ENCODE results near the gene XPR1.

DNA sequence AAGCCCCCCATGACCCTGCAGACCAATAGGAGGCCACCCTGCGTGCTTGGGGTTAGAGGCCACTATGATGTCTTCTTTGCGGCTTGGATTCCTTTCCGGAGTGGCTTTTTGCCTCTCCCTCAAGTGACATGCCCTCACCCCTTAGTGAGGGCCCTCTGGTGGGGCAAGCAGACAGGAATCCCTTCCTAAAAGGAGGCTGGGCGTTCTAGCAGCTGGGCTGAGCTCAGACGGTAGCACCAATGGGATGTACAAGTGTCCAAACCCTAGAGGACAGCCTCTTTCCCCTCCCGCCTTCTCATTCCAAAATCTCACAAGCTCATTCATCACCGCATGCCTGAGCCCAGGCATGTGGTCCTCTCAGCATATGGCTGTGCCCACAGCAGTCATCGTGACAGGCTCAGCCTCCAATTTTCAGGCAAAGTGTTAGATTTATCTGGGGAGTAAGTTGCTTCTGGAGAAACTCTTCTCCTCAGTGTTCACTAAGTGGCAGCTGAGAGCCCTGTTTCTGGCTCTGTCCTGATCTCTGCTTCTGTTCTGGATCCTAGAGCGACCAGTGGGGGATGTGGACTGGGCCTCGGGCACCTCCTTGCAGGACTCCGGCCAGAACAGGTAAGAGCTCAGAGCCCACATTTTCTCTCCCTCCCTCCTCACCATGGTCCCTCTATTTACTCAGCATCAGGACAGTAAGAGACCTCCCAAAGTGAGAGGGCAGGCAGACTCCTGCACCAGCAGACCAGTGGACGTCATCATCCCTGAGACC is 285.7 kb downstream of the XPR1 start:
- TF ChIP-seq, protein P1, sequence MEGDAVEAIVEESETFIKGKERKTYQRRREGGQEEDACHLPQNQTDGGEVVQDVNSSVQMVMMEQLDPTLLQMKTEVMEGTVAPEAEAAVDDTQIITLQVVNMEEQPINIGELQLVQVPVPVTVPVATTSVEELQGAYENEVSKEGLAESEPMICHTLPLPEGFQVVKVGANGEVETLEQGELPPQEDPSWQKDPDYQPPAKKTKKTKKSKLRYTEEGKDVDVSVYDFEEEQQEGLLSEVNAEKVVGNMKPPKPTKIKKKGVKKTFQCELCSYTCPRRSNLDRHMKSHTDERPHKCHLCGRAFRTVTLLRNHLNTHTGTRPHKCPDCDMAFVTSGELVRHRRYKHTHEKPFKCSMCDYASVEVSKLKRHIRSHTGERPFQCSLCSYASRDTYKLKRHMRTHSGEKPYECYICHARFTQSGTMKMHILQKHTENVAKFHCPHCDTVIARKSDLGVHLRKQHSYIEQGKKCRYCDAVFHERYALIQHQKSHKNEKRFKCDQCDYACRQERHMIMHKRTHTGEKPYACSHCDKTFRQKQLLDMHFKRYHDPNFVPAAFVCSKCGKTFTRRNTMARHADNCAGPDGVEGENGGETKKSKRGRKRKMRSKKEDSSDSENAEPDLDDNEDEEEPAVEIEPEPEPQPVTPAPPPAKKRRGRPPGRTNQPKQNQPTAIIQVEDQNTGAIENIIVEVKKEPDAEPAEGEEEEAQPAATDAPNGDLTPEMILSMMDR (optimal IDR thresholded peaks at IDR 0.05 in 1 of 3, IDR thresholded peaks at IDR 0.05 in 1 of 3, conservative IDR thresholded peaks at IDR 0.05 in 1 of 3; ENCODE audit: extremely low read depth in 1 of 3, insufficient read depth in 2 of 3, low read length in 3 of 3): peak in 1 of 3 experiments; percentile 4
- TF ChIP-seq EZH2 (IDR thresholded peaks at IDR 0.05; ENCODE audit: low read length): no peak

Data from keratinocyte (primary cell).